Measurements from ENCODE around the gene NR6A1. TPM values are rescaled to one million over a fixed set of nuclear protein-coding genes. Genes with fewer than 3 reads are reported as not detected.

The NR6A1 gene
- total and polyA plus RNA-seq, 2 experiments from 2014 or later: 44.2 to 139 TPM

DNA sequence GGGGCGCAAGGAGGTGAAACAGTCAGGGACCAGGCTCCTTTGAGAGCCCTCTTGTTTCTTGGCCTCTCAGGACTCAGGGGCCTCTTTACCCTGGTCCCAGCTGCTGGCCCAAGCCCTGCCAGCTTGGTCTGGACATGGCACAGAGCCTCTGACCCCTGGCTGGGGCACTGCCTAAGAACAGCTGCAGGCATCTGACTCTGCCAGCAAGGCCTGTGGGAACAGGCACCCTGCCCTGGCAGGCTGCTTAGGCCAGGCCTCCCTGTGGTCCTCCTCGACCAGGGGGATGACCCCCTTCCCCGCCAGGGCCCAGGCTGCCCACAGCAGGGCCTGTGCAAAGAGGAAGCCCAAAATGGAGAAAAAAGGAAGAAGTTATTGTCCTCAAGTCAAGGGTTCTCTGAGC lies 31.3 kb upstream of the NR6A1 start:
- no peak overlapping the region for H2AFZ ChIP-seq
- Mint-ChIP-seq H3K27me3 (ENCODE audit: insufficient read depth, low read depth, poor library complexity) (peaks cover 5% of the 10 kb centered on the region), H3K36me3 (ENCODE audit: low read depth) (no peaks in the 10 kb centered on the region), H3K27ac (no peak overlapping the region), H3K4me3 (no peak overlapping the region), H3K9me3 (no peaks in the 10 kb centered on the region), H3K4me1 (peaks cover 3% of the 10 kb centered on the region; the same call in 1 of the 3 replicates)
- no peak overlapping the region for H3K27ac ChIP-seq (ENCODE audit: low read depth)
- no peaks in the 10 kb centered on the region for H3K9me2 ChIP-seq (ENCODE audit: insufficient read depth)
- no peaks in the 10 kb centered on the region for H4K20me1 ChIP-seq (replicated peaks; ENCODE audit: insufficient read depth)
- no peak for ATAC-seq
- TF ChIP-seq CREB1 (CRISPR knock-in tag; IDR thresholded peaks at IDR 0.05; ENCODE audit: low read depth): no peak
- TF ChIP-seq REST (IDR thresholded peaks at IDR 0.05; ENCODE audit: unreplicated experiment): no peak
- TF ChIP-seq CTCF (conservative IDR thresholded peaks at IDR 0.05; ENCODE audit: low read depth in 2 of 2): no peak
- no peak for TF ChIP-seq EZH2phosphoT487 (IDR thresholded peaks at IDR 0.05; ENCODE audit: unreplicated experiment)
- TF ChIP-seq ZNF331 (CRISPR knock-in tag; IDR thresholded peaks at IDR 0.05; ENCODE audit: low read depth): no peak
- no peak for TF ChIP-seq JUNB (IDR thresholded peaks at IDR 0.05; ENCODE audit: unreplicated experiment)
- no peak for TF ChIP-seq POLR2AphosphoS5 (IDR thresholded peaks at IDR 0.05; ENCODE audit: low read depth)
- no peak for TF ChIP-seq STAT1 (IDR thresholded peaks at IDR 0.05; ENCODE audit: unreplicated experiment)
- no peaks in the 10 kb centered on the region for H3K36me3 ChIP-seq (ENCODE audit: insufficient read depth)
- 0 out of 2 replicates have a peak, but pooled peaks cover 3% of the 10 kb centered on the region for H3F3A ChIP-seq (replicated peaks; ENCODE audit: low read depth)
- H3K27me3 ChIP-seq (ENCODE audit: insufficient read depth): no peaks in the 10 kb centered on the region
- H3K4me1 ChIP-seq (ENCODE audit: insufficient read depth): no peaks in the 10 kb centered on the region
- no peak overlapping the region for H3K4me2 ChIP-seq
- no peak overlapping the region for H3K4me3 ChIP-seq
- no peaks in the 10 kb centered on the region for H3K79me2 ChIP-seq (replicated peaks; ENCODE audit: insufficient read depth)
- DNase-seq (ENCODE audit: low spot score): no peak

DNA sequence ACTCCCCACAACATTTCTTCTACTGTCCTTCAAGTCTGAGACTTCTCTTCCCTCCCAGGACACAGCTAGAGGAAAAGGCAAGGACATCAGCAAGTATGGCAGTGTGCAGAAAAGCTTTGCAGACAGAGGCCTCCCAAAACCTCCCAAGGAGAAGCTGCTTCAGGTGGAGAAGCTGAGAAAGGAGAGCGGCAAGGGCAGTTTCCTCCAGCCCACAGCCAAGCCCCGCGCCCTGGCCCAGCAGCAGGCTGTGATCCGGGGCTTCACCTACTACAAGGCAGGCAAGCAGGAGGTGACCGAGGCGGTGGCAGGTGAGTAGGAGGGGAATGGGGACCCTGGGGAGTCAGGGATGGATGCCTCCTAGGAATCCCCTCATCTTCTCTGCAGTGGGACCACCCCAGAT lies 30.2 kb upstream of the NR6A1 start:
- Histone ChIP-seq H3K36me3 (ENCODE audit: insufficient read depth) (no peaks in the 10 kb centered on the region), H3K9me2 (ENCODE audit: insufficient read depth) (no peaks in the 10 kb centered on the region), H4K20me1 (replicated peaks; ENCODE audit: insufficient read depth) (no peaks in the 10 kb centered on the region), H2AFZ (no peak overlapping the region), H3K27ac (ENCODE audit: low read depth) (no peak overlapping the region), H3K4me2 (no peak overlapping the region), H3F3A (replicated peaks; ENCODE audit: low read depth) (0 out of 2 replicates have a peak, but pooled peaks cover 3% of the 10 kb centered on the region), H3K79me2 (replicated peaks; ENCODE audit: insufficient read depth) (no peaks in the 10 kb centered on the region), H3K4me3 (no peak overlapping the region), H3K4me1 (ENCODE audit: insufficient read depth) (no peaks in the 10 kb centered on the region), H3K27me3 (ENCODE audit: insufficient read depth) (no peaks in the 10 kb centered on the region)
- TF ChIP-seq POLR2AphosphoS5 (IDR thresholded peaks at IDR 0.05; ENCODE audit: low read depth) (no peak), CTCF (conservative IDR thresholded peaks at IDR 0.05; ENCODE audit: low read depth in 2 of 2) (no peak), ZNF114 (CRISPR knock-in tag; IDR thresholded peaks at IDR 0.05) (no peak), REST (IDR thresholded peaks at IDR 0.05; ENCODE audit: unreplicated experiment) (no peak), ZNF331 (CRISPR knock-in tag; IDR thresholded peaks at IDR 0.05; ENCODE audit: low read depth) (no peak)
- TF ChIP-seq, protein P1, sequence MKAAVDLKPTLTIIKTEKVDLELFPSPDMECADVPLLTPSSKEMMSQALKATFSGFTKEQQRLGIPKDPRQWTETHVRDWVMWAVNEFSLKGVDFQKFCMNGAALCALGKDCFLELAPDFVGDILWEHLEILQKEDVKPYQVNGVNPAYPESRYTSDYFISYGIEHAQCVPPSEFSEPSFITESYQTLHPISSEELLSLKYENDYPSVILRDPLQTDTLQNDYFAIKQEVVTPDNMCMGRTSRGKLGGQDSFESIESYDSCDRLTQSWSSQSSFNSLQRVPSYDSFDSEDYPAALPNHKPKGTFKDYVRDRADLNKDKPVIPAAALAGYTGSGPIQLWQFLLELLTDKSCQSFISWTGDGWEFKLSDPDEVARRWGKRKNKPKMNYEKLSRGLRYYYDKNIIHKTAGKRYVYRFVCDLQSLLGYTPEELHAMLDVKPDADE (IDR thresholded peaks at IDR 0.05): no peak
- DNase-seq (ENCODE audit: low spot score): no peak
- Mint-ChIP-seq H3K36me3 (ENCODE audit: low read depth) (no peaks in the 10 kb centered on the region), H3K9me3 (no peaks in the 10 kb centered on the region), H3K27ac (no peak overlapping the region), H3K4me3 (no peak overlapping the region), H3K4me1 (peaks cover 5% of the 10 kb centered on the region; the same call in 1 of the 3 replicates), H3K27me3 (ENCODE audit: insufficient read depth, low read depth, poor library complexity) (peaks cover 3% of the 10 kb centered on the region)
- ATAC-seq: no peak
